Epithelial cell of proximal tubule (primary cell): ENCODE data around the gene MSH3. TPM values are rescaled to one million over a fixed set of nuclear protein-coding genes. Genes with fewer than 3 reads are reported as not detected.

ENCODE experiments used
- DNase-seq: peaks from one replicate; pipeline ENCODE4 v3.0.0-alpha.2; 2011; ENCODE audit warnings: low read depth
- H3K4me3 ChIP-seq: 2 replicates; pipeline ENCODE4 v1.5.1; 2011; ENCODE audit warnings: low read depth, mild to moderate bottlenecking, low read length
- total RNA-seq: library from RNA; depleted of rRNA; stranded (reverse); fragments of >200 nt; gene quantifications from 2 replicates; pipeline ENCODE4 v1.2.3, GENCODE V29; 2015
- TF ChIP-seq, protein P1 (sequence below): conservative IDR thresholded peaks from 2 replicates; pipeline ENCODE4 v1.5.1; 2012; ENCODE audit warnings: low read depth, mild to moderate bottlenecking, low read length

The MSH3 gene
- total RNA-seq, 1 donor from 2014 or later: 8.8 TPM

DNA sequence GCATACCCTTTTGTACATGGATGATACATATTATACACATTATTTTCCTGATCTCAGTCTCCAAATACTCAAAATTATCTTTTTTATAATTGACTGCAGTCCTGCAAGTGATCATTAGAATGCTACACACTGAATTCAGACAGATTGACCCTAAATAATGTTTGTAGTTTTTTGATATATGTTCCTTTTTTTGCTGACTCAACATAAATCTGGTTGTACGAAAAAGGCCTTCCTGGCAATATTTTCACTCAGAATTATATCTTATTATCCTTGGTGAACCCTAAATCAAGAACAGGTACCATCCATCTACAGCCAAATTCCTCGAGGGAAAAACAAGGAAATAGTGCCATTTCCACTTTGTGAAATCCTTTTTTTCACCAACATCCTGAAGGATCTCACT is 200.1 kb downstream of the MSH3 start:
- no peak for DNase-seq
- TF ChIP-seq, protein P1, sequence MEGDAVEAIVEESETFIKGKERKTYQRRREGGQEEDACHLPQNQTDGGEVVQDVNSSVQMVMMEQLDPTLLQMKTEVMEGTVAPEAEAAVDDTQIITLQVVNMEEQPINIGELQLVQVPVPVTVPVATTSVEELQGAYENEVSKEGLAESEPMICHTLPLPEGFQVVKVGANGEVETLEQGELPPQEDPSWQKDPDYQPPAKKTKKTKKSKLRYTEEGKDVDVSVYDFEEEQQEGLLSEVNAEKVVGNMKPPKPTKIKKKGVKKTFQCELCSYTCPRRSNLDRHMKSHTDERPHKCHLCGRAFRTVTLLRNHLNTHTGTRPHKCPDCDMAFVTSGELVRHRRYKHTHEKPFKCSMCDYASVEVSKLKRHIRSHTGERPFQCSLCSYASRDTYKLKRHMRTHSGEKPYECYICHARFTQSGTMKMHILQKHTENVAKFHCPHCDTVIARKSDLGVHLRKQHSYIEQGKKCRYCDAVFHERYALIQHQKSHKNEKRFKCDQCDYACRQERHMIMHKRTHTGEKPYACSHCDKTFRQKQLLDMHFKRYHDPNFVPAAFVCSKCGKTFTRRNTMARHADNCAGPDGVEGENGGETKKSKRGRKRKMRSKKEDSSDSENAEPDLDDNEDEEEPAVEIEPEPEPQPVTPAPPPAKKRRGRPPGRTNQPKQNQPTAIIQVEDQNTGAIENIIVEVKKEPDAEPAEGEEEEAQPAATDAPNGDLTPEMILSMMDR: no peak
- no peak overlapping the region for H3K4me3 ChIP-seq

DNA sequence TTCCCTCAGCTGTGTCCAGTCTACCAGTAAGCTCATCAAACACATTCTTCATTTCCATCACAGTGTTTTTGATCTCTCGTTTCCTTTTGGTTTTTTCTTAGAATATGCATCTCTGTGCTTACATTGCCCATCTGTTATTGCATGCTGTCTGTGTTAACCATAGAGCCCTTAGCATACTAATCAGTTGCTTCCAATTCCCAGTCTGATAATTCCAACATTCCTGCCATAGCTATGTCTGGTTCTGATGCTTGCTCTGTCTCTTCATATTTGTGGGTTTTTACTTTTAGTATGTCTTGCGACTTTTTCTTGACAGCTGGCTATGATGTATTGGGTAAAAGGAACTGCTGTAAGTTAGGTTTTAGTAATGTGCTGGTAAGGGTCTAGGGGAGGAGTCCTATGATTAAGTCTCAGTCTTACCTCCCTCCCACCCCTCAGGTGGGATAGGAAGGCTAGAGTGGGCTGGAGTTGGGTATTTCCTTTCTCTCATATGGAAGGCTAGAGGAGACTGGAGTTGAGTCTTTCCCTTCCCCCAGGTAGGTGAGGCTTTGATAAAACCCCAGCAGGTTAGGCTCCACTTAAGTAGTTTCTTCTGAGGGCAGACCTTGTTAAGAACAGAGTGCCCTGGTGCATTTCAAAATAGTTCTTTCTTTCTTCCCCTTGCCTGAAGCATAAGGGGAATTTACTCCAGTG is 206.6 kb downstream of the MSH3 start:
- no peak overlapping the region for H3K4me3 ChIP-seq
- no peak for DNase-seq
- TF ChIP-seq, protein P1: no peak

DNA sequence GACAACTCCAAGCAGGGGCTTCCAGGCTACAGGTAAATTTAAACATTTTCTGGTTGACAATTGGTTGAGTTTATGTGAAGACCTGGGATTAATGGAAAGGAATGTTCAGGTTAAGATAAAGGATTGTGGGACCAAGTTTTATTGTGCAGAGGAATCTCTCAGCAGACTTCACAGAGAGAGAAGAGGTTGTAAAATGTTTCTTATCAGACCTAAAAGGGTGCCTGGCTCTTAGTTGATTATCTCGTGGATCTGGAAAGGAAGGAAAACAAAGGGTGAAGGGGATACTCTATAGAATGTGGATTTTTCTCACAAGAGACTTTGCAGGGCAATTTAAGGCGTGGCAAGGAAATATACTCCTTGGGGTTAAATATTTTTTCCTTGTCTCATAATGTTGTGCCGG is 209.3 kb downstream of the MSH3 start:
- no peak for DNase-seq
- TF ChIP-seq, protein P1: no peak
- H3K4me3 ChIP-seq: no peak overlapping the region

DNA sequence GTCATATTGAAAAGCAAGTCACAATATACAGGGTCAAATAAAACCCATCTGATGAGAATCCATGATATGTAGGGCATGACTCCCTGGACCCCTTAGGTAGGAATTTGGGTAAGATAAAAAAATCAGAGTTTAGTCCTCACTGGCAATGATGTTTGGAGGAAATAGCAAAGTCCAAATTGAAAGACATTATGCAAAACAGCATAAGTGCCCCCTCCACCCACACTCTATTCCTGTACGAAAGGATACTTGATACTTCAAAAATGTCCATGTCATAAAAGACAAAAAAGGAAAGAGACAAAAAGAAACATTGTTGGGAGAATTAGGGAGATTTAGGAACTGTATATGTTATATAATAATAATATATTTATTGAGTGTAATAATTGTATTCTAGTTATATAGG is 209.7 kb downstream of the MSH3 start:
- H3K4me3 ChIP-seq: no peak overlapping the region
- DNase-seq: no peak
- TF ChIP-seq, protein P1: no peak

DNA sequence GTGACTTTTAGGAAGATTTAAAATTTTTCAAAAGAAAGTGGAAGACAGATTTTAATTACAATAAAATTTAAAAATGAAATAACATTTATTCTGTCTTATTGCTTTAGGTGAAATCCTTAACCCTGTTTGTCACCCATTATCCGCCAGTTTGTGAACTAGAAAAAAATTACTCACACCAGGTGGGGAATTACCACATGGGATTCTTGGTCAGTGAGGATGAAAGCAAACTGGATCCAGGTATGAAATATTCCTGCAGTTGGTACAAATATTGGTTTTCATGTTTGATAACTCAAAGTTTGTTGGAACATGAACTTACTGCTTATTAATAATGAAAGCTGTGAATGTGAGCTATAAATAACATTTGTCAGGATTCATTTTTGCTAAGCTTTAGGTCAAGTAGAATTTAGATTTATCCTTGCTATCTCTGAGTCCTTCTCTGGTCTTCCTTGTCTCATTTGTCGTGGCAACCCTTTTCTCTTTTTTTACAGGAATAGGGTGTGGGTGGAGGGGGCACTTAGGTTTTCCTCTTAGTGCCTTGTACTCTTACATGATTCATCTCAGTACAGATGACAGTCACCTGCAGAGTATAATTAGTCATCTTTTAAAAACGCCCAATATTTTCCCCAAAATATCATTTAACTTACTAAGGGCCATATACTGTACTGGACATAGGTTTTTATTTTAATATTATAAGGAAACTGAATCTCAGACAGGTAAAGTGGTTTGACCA is 210.4 kb downstream of the MSH3 start:
- H3K4me3 ChIP-seq: no peak overlapping the region
- DNase-seq: no peak
- TF ChIP-seq, protein P1: no peak

DNA sequence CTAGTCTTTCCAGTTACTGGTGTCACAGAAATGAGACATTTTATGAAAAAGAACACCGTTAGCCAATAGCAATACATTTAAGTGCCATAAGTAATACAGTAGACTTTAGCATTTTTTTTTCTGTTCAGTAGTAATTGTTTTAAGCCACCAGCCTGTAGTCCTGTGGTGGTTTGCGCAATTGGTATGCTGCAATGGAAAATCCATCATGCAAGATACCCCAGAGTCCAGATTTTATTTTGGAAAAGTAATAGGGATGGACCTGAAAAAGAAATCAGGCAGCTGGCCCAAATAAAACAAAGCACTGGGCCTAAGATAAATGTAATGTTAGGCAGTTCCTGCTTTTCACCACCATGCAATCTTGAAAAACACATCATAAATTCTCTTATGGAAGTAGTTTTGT is 211.1 kb downstream of the MSH3 start:
- no peak overlapping the region for H3K4me3 ChIP-seq
- DNase-seq: no peak
- TF ChIP-seq, protein P1: no peak

DNA sequence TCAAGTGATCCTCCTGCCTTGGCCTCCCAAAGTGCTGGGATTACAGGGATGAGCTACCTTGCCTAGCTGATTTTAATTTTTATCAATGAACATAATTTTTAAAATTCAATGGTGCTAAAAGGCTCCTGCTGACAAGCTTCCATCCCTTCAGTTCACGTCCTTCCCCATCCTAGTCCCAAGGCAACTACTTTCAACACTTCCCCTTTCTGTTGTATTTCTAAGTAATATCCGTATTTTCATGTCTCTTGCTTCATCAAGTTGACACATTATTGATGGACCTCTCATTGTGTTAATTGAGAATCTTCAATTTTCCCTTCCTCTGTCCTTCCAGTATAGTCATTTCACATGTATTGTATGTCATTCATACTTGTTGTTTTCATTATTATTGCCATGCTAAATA is 211.9 kb downstream of the MSH3 start:
- no peak overlapping the region for H3K4me3 ChIP-seq
- TF ChIP-seq, protein P1: no peak
- DNase-seq: no peak
